ENCODE data around the gene HOXB2.
A peak's percentile ranks its signal among the peaks of the same experiment; 100 is the strongest.

HOXB2 gene

GRCh38 chr17:48589831-48590606 is 45.1 kb upstream of the HOXB2 start, which contains the start of gene HOXB3 (continued):
- TF ChIP-seq SP3 (tag by site-specific recombination; IDR thresholded peaks at IDR 0.05) (peak; percentile 8; the same call in 1 of the 2 replicates), ZNF404 (tag by site-specific recombination; IDR thresholded peaks at IDR 0.05) (no peak), IKZF3 (tag by site-specific recombination; IDR thresholded peaks at IDR 0.05) (peak; percentile 94), ZNF248 (tag by site-specific recombination; IDR thresholded peaks at IDR 0.05) (no peak), ZNF621 (tag by site-specific recombination; IDR thresholded peaks at IDR 0.05) (no peak), TSHZ1 (tag by site-specific recombination; IDR thresholded peaks at IDR 0.05; ENCODE audit: borderline replicate concordance) (peak; percentile 98), ZSCAN5A (tag by site-specific recombination; IDR thresholded peaks at IDR 0.05) (no peak), ZBTB20 (tag by site-specific recombination; IDR thresholded peaks at IDR 0.05) (peak; percentile 6), ZNF174 (tag by site-specific recombination; IDR thresholded peaks at IDR 0.05) (no peak), MZF1 (tag by site-specific recombination; IDR thresholded peaks at IDR 0.05; ENCODE audit: borderline replicate concordance) (peak; percentile 98), ZBTB8A (tag by site-specific recombination; IDR thresholded peaks at IDR 0.05) (peak; percentile 39), ZNF146 (tag by site-specific recombination; IDR thresholded peaks at IDR 0.05) (no peak), ZNF112 (tag by site-specific recombination; IDR thresholded peaks at IDR 0.05) (no peak), GFI1B (tag by site-specific recombination; IDR thresholded peaks at IDR 0.05) (0 out of 2 replicates have a peak, but pooled peaks have one; percentile 22), ZBTB26 (tag by site-specific recombination; optimal IDR thresholded peaks at IDR 0.05) (peak; percentile 25), CTCF (tag by site-specific recombination; IDR thresholded peaks at IDR 0.05) (no peak), KLF1 (tag by site-specific recombination; IDR thresholded peaks at IDR 0.05) (peak; percentile 60), ZNF114 (tag by site-specific recombination; IDR thresholded peaks at IDR 0.05) (no peak), ZNF670 (tag by site-specific recombination; IDR thresholded peaks at IDR 0.05; ENCODE audit: low read depth) (no peak), ZNF521 (tag by site-specific recombination; IDR thresholded peaks at IDR 0.05) (no peak), OVOL3 (tag by site-specific recombination; IDR thresholded peaks at IDR 0.05) (peak; percentile 93), ZNF544 (tag by site-specific recombination; IDR thresholded peaks at IDR 0.05) (no peak), ZNF311 (tag by site-specific recombination; IDR thresholded peaks at IDR 0.05; ENCODE audit: borderline replicate concordance) (no peak), SCRT1 (tag by site-specific recombination; IDR thresholded peaks at IDR 0.05; ENCODE audit: borderline replicate concordance) (no peak)
- TF ChIP-seq, protein P1, sequence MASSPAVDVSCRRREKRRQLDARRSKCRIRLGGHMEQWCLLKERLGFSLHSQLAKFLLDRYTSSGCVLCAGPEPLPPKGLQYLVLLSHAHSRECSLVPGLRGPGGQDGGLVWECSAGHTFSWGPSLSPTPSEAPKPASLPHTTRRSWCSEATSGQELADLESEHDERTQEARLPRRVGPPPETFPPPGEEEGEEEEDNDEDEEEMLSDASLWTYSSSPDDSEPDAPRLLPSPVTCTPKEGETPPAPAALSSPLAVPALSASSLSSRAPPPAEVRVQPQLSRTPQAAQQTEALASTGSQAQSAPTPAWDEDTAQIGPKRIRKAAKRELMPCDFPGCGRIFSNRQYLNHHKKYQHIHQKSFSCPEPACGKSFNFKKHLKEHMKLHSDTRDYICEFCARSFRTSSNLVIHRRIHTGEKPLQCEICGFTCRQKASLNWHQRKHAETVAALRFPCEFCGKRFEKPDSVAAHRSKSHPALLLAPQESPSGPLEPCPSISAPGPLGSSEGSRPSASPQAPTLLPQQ (tag by site-specific recombination; IDR thresholded peaks at IDR 0.05): peak; percentile 60
- TF ChIP-seq, protein P2, sequence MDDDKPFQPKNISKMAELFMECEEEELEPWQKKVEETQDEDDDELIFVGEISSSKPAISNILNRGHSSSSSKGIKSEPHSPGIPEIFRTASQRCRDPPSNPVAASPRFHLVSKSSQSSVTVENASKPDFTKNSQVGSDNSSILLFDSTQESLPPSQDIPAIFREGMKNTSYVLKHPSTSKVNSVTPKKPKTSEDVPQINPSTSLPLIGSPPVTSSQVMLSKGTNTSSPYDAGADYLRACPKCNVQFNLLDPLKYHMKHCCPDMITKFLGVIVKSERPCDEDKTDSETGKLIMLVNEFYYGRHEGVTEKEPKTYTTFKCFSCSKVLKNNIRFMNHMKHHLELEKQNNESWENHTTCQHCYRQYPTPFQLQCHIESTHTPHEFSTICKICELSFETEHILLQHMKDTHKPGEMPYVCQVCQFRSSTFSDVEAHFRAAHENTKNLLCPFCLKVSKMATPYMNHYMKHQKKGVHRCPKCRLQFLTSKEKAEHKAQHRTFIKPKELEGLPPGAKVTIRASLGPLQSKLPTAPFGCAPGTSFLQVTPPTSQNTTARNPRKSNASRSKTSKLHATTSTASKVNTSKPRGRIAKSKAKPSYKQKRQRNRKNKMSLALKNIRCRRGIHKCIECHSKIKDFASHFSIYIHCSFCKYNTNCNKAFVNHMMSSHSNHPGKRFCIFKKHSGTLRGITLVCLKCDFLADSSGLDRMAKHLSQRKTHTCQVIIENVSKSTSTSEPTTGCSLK (tag by site-specific recombination; IDR thresholded peaks at IDR 0.05): no peak
